PC-9 (cell line): Measurements from ENCODE around the gene NOX3.

ENCODE experiments used
- EZH2 ChIP-seq: fragments of 200-600 bp; sonication (generic); IDR thresholded peaks from 2 replicates; pipeline ENCODE4 v1.8.0; 2017; ENCODE audit warnings: antibody characterized with exemption, low read depth
- TF ChIP-seq, protein P1 (sequence below): fragments of 200-600 bp; sonication (generic); conservative IDR thresholded peaks from 2 replicates; pipeline ENCODE4 v1.6.1; 2017; ENCODE audit warnings: mixed run types, antibody characterized with exemption, mild to moderate bottlenecking, moderate library complexity

DNA sequence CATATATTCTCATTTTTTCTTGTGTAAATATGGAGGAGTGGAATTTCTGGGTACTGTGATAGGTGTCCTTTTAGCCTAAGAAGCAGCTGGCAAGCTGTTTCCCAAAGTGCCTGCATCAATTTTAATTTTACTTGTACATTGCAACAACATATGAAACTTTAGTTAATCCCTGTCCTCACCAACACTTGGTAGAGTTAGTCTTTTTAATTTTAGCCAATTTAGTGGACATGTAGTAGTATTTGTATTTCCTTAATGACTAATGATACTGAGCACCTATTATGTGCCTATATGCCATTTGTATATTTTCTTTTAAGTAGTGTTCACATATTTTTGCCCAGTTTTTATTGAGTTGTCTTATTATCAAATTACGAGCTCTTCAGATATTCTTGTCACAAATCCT lies 46.8 kb upstream of the NOX3 start:
- TF ChIP-seq, protein P1, sequence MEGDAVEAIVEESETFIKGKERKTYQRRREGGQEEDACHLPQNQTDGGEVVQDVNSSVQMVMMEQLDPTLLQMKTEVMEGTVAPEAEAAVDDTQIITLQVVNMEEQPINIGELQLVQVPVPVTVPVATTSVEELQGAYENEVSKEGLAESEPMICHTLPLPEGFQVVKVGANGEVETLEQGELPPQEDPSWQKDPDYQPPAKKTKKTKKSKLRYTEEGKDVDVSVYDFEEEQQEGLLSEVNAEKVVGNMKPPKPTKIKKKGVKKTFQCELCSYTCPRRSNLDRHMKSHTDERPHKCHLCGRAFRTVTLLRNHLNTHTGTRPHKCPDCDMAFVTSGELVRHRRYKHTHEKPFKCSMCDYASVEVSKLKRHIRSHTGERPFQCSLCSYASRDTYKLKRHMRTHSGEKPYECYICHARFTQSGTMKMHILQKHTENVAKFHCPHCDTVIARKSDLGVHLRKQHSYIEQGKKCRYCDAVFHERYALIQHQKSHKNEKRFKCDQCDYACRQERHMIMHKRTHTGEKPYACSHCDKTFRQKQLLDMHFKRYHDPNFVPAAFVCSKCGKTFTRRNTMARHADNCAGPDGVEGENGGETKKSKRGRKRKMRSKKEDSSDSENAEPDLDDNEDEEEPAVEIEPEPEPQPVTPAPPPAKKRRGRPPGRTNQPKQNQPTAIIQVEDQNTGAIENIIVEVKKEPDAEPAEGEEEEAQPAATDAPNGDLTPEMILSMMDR: no peak
- TF ChIP-seq EZH2: no peak
